HepG2 (cell line): Measurements from ENCODE around the gene FHL3. TPM values are rescaled to one million over a fixed set of nuclear protein-coding genes. Genes with fewer than 3 reads are reported as not detected.

Source experiments
- BATF2 ChIP-seq: sonication (generic); formaldehyde crosslinking; IDR thresholded peaks from 2 replicates; pipeline ENCODE4 v1.8.0; 2022; ENCODE audit warnings: mild to moderate bottlenecking, missing genetic modification reagents, moderate library complexity
- FLYWCH1 ChIP-seq: sonication (generic); formaldehyde crosslinking; IDR thresholded peaks from 2 replicates; pipeline ENCODE4 v1.8.1; 2023; ENCODE audit warnings: mild to moderate bottlenecking, missing genetic modification reagents
- FOXP4 ChIP-seq: sonication (generic); formaldehyde crosslinking; IDR thresholded peaks from 2 replicates; pipeline ENCODE4 v1.4.0; 2020; ENCODE audit warnings: missing genetic modification reagents
- HMG20A ChIP-seq: IDR thresholded peaks from 2 replicates; pipeline ENCODE4 v1.6.1; 2016; ENCODE audit warnings: borderline replicate concordance
- JUNB ChIP-seq: sonication (generic); formaldehyde crosslinking; IDR thresholded peaks from 2 replicates; pipeline ENCODE4 v1.8.0; 2022; ENCODE audit warnings: missing genetic modification reagents, mild to moderate bottlenecking, borderline replicate concordance
- MAFK ChIP-seq, 2 experiments: IDR thresholded peaks in 1 of 2; conservative IDR thresholded peaks in 1 of 2; 2 replicates each; pipeline ENCODE4 v1.6.1; 2011; ENCODE audit warnings: improper control_type of control experiment in 2 of 2, low read length in 2 of 2
- MED13 ChIP-seq: sonication (generic); formaldehyde crosslinking; IDR thresholded peaks from 2 replicates; pipeline ENCODE4 v1.5.0; 2020; ENCODE audit warnings: missing genetic modification reagents
- MEIS2 ChIP-seq: sonication (generic); formaldehyde crosslinking; IDR thresholded peaks from 2 replicates; pipeline ENCODE4 v1.9.0; 2021; ENCODE audit warnings: mild to moderate bottlenecking, missing genetic modification reagents
- MTF2 ChIP-seq: sonication (generic); formaldehyde crosslinking; IDR thresholded peaks from 2 replicates; pipeline ENCODE4 v1.5.0; 2020; ENCODE audit warnings: missing genetic modification reagents, borderline replicate concordance
- NR1H2 ChIP-seq: sonication (generic); formaldehyde crosslinking; IDR thresholded peaks from 2 replicates; pipeline ENCODE4 v1.8.1; 2022; ENCODE audit warnings: low read depth, missing genetic modification reagents, borderline replicate concordance
- POLR2A ChIP-seq, 2 experiments: IDR thresholded peaks; 2 replicates each; pipeline ENCODE4 v1.6.1; 2011; ENCODE audit warnings: low read depth in 2 of 2, low read length in 2 of 2, mild to moderate bottlenecking in 1 of 2, moderate library complexity in 1 of 2; ENCODE audit not compliant: insufficient read depth in 1 of 2
- PRPF4 ChIP-seq: fragments of 200-400 bp; formaldehyde crosslinking; IDR thresholded peaks from 2 replicates; pipeline ENCODE4 v1.6.1; 2016; ENCODE audit warnings: low read length, low read depth; ENCODE audit not compliant: poor library complexity, severe bottlenecking
- RARA ChIP-seq: IDR thresholded peaks from 2 replicates; pipeline ENCODE4 v1.6.1; 2016; ENCODE audit warnings: missing genetic modification reagents, missing compliant biosample characterization
- RBFOX2 ChIP-seq: fragments of 200-400 bp; formaldehyde crosslinking; IDR thresholded peaks from 2 replicates; pipeline ENCODE4 v1.6.1; 2017; ENCODE audit warnings: low read depth, mild to moderate bottlenecking, low read length
- REL ChIP-seq: sonication (generic); formaldehyde crosslinking; conservative IDR thresholded peaks from 2 replicates; pipeline ENCODE4 v1.8.0; 2022; ENCODE audit warnings: mild to moderate bottlenecking, missing genetic modification reagents, moderate library complexity
- SPEN ChIP-seq: sonication (generic); formaldehyde crosslinking; IDR thresholded peaks from 2 replicates; pipeline ENCODE4 v1.5.1; 2020; ENCODE audit warnings: low read depth, mild to moderate bottlenecking, missing genetic modification reagents
- THAP11 ChIP-seq: IDR thresholded peaks from 2 replicates; pipeline ENCODE4 v1.6.1; 2016; ENCODE audit warnings: missing biosample characterization, missing genetic modification reagents
- ZMYM4 ChIP-seq: sonication (generic); formaldehyde crosslinking; IDR thresholded peaks from 2 replicates; pipeline ENCODE4 v1.8.1; 2023; ENCODE audit warnings: mild to moderate bottlenecking, missing genetic modification reagents
- ZNF225 ChIP-seq: sonication (generic); formaldehyde crosslinking; IDR thresholded peaks from 2 replicates; pipeline ENCODE4 v1.4.0; 2020; ENCODE audit warnings: mild to moderate bottlenecking, missing genetic modification reagents
- ZNF337 ChIP-seq: sonication (generic); formaldehyde crosslinking; IDR thresholded peaks from 2 replicates; pipeline ENCODE4 v1.5.1; 2020; ENCODE audit warnings: missing genetic modification reagents, low read depth, mild to moderate bottlenecking, borderline replicate concordance
- ZNF513 ChIP-seq: sonication (generic); formaldehyde crosslinking; conservative IDR thresholded peaks from 2 replicates; pipeline ENCODE4 v1.5.0; 2020; ENCODE audit warnings: missing genetic modification reagents
- ZNF839 ChIP-seq: sonication (generic); formaldehyde crosslinking; IDR thresholded peaks from 2 replicates; pipeline ENCODE4 v1.4.0; 2020; ENCODE audit warnings: missing genetic modification reagents, mild to moderate bottlenecking, borderline replicate concordance
- polyA plus RNA-seq, 8 experiments: library from polyadenylated mRNA; depleted of rRNA in 3 of 8; stranded (reverse) in 7 of 8; unstranded in 1 of 8; fragments of >200 nt; fragmentation: Illumina TruSeq in 4 of 8; extraction: Trizol in 4 of 8; gene quantifications; 2 replicates each; pipeline versions ENCODE4 v1.2.1 to v1.2.3, GENCODE V29; 2011 to 2016; ENCODE audit warnings: low read depth in 4 of 8, missing spikeins in 1 of 8, mixed read lengths in 1 of 8; ENCODE audit not compliant: insufficient read depth in 1 of 8
- total RNA-seq, 5 experiments: library from RNA; depleted of rRNA; stranded (reverse); fragments of >200 nt; fragmentation: Illumina TruSeq; extraction: Trizol; gene quantifications; 2 replicates each; pipeline ENCODE4 v1.2.3, GENCODE V29; 2016; ENCODE audit warnings: low read depth in 1 of 5
- TF ChIP-seq, protein P1 (sequence below): sonication (generic); formaldehyde crosslinking; IDR thresholded peaks from 2 replicates; pipeline ENCODE4 v1.4.0; 2020; ENCODE audit warnings: mild to moderate bottlenecking, missing genetic modification reagents
- TF ChIP-seq, protein P2 (sequence below): sonication (generic); formaldehyde crosslinking; IDR thresholded peaks from 2 replicates; pipeline ENCODE4 v1.4.0; 2020; ENCODE audit warnings: missing genetic modification reagents

FHL3 gene
- total and polyA plus RNA-seq, 2 of the 13 experiments (the other 11 are each of a cell fraction or from before 2014, with no cell fraction given) = 2.8 to 6.6 TPM

- TF ChIP-seq ZNF337 (peak; percentile 91; the same call in 1 of the 2 replicates), SPEN (peak; percentile 88), MED13 (no peak), POLR2A (IDR thresholded peaks at IDR 0.05; ENCODE audit: insufficient read depth in 1 of 2, low read depth in 2 of 2, low read length in 2 of 2) (peak; percentile 80 to 95), PRPF4 (no peak), MEIS2 (peak; percentile 87; the same call in 1 of the 2 replicates), NR1H2 (peak; percentile 98), FLYWCH1 (CRISPR knock-in tag) (peak; percentile 89; the same call in 1 of the 2 replicates), JUNB (CRISPR knock-in tag) (no peak), HMG20A (CRISPR knock-in tag) (no peak), ZNF513 (CRISPR knock-in tag) (no peak), RARA (peak; percentile 63), THAP11 (CRISPR knock-in tag) (peak; percentile 100), FOXP4 (peak; percentile 58), RBFOX2 (peak; percentile 70), REL (peak; percentile 78; the same call in 1 of the 2 replicates), MAFK (conservative IDR thresholded peaks at IDR 0.05 in 1 of 2, IDR thresholded peaks at IDR 0.05 in 1 of 2; ENCODE audit: low read length in 2 of 2) (no peak), ZNF839 (CRISPR knock-in tag) (peak; percentile 88), MTF2 (no peak), BATF2 (CRISPR knock-in tag) (peak; percentile 85; the same call in 1 of the 2 replicates), ZMYM4 (CRISPR knock-in tag) (peak; percentile 77), ZNF225 (CRISPR knock-in tag) (peak; percentile 99)
- TF ChIP-seq, protein P1, sequence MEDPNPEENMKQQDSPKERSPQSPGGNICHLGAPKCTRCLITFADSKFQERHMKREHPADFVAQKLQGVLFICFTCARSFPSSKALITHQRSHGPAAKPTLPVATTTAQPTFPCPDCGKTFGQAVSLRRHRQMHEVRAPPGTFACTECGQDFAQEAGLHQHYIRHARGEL (CRISPR knock-in tag) = 0 out of 2 replicates have a peak, but pooled peaks have one; percentile 45
- TF ChIP-seq, protein P2, sequence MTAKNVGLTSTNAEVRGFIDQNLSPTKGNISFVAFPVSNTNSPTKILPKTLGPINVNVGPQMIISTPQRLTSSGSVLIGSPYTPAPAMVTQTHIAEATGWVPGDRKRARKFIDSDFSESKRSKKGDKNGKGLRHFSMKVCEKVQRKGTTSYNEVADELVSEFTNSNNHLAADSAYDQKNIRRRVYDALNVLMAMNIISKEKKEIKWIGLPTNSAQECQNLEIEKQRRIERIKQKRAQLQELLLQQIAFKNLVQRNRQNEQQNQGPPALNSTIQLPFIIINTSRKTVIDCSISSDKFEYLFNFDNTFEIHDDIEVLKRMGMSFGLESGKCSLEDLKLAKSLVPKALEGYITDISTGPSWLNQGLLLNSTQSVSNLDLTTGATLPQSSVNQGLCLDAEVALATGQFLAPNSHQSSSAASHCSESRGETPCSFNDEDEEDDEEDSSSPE (CRISPR knock-in tag) = peak; percentile 96
These were observed 7.3 kb upstream of the FHL3 start, which contains the start of gene UTP11 (continued) for GRCh38 chr1:38012363-38013226.
